Measurements from ENCODE around the gene KCNMA1.
"Not testable (repeated sequence)": the region's sequence is repeated elsewhere in the genome, so short reads cannot be mapped to it uniquely, and the experiment has no call there.

Gene KCNMA1

GRCh38 chr10:77348082-77348481 lies 289.5 kb downstream of the KCNMA1 start:
- no peaks in the 10 kb centered on the region for H3K36me3 ChIP-seq (ENCODE audit: control insufficient read depth, insufficient read depth, low read length)
- TF ChIP-seq CTCF (IDR thresholded peaks at IDR 0.05; ENCODE audit: insufficient read depth, low read length, poor library complexity, severe bottlenecking): no peak
- no peaks in the 10 kb centered on the region for H3K27me3 ChIP-seq (replicated peaks; ENCODE audit: control insufficient read depth, insufficient read depth, low read length)
- no peak for DNase-seq (ENCODE audit: extremely low read depth, insufficient read length)
- no peak overlapping the region for H3K4me3 ChIP-seq (replicated peaks; ENCODE audit: low read depth, low read length)

GRCh38 chr10:77347052-77347451 lies 290.6 kb downstream of the KCNMA1 start:
- no peaks in the 10 kb centered on the region for H3K27me3 ChIP-seq (replicated peaks; ENCODE audit: control insufficient read depth, insufficient read depth, low read length)
- DNase-seq (ENCODE audit: extremely low read depth, insufficient read length): no peak
- TF ChIP-seq CTCF (IDR thresholded peaks at IDR 0.05; ENCODE audit: insufficient read depth, low read length, poor library complexity, severe bottlenecking): no peak

GRCh38 chr10:77341055-77341454 lies 296.6 kb downstream of the KCNMA1 start:
- no peak for DNase-seq (ENCODE audit: extremely low read depth, insufficient read length)
- TF ChIP-seq CTCF (IDR thresholded peaks at IDR 0.05; ENCODE audit: insufficient read depth, low read length, poor library complexity, severe bottlenecking): no peak
- no peak overlapping the region for H3K4me3 ChIP-seq (replicated peaks; ENCODE audit: low read depth, low read length)
- no peaks in the 10 kb centered on the region for H3K36me3 ChIP-seq (ENCODE audit: control insufficient read depth, insufficient read depth, low read length)
- no peaks in the 10 kb centered on the region for H3K27me3 ChIP-seq (replicated peaks; ENCODE audit: control insufficient read depth, insufficient read depth, low read length)

More at GRCh38 chr10:77347052-77347451, 290.6 kb downstream of the KCNMA1 start:
- no peak overlapping the region for H3K4me3 ChIP-seq (replicated peaks; ENCODE audit: low read depth, low read length)
- H3K36me3 ChIP-seq (ENCODE audit: control insufficient read depth, insufficient read depth, low read length): no peaks in the 10 kb centered on the region

GRCh38 chr10:77339872-77340271 lies 297.7 kb downstream of the KCNMA1 start:
- not testable (repeated sequence) for DNase-seq (ENCODE audit: extremely low read depth, insufficient read length); H3K36me3 ChIP-seq (ENCODE audit: control insufficient read depth, insufficient read depth, low read length); H3K27me3 ChIP-seq (replicated peaks; ENCODE audit: control insufficient read depth, insufficient read depth, low read length); H3K4me3 ChIP-seq (replicated peaks; ENCODE audit: low read depth, low read length)

GRCh38 chr10:77339166-77339565 lies 298.4 kb downstream of the KCNMA1 start:
- no peak for TF ChIP-seq CTCF (IDR thresholded peaks at IDR 0.05; ENCODE audit: insufficient read depth, low read length, poor library complexity, severe bottlenecking)
- DNase-seq (ENCODE audit: extremely low read depth, insufficient read length): no peak

GRCh38 chr10:77338143-77338542 lies 299.5 kb downstream of the KCNMA1 start:
- DNase-seq (ENCODE audit: extremely low read depth, insufficient read length): no peak
- Histone ChIP-seq H3K36me3 (ENCODE audit: control insufficient read depth, insufficient read depth, low read length) (no peaks in the 10 kb centered on the region), H3K4me3 (replicated peaks; ENCODE audit: low read depth, low read length) (no peak overlapping the region), H3K27me3 (replicated peaks; ENCODE audit: control insufficient read depth, insufficient read depth, low read length) (no peaks in the 10 kb centered on the region)
- no peak for TF ChIP-seq CTCF (IDR thresholded peaks at IDR 0.05; ENCODE audit: insufficient read depth, low read length, poor library complexity, severe bottlenecking)

More at GRCh38 chr10:77339166-77339565, 298.4 kb downstream of the KCNMA1 start:
- Histone ChIP-seq H3K27me3 (replicated peaks; ENCODE audit: control insufficient read depth, insufficient read depth, low read length) (no peaks in the 10 kb centered on the region), H3K36me3 (ENCODE audit: control insufficient read depth, insufficient read depth, low read length) (no peaks in the 10 kb centered on the region), H3K4me3 (replicated peaks; ENCODE audit: low read depth, low read length) (no peak overlapping the region)
